HCT116 (cell line): ENCODE results near the gene GABRA6. TPM values are rescaled to one million over a fixed set of nuclear protein-coding genes. Genes with fewer than 3 reads are reported as not detected.

ENCODE experiments used
- ATAC-seq: fragments of 200-7000 bp; cut with Tn5 transposase; 2 replicates; pipeline ENCODE4 v1.9.1; 2020; ENCODE audit warnings: mild to moderate bottlenecking, moderate library complexity
- BruUV-seq: library from RNA; stranded (reverse); fragments of 400-500 nt; replicated peaks from 2 replicates; lab custom pipeline; 2021; lab: Mats Ljungman, UMichigan
- CTCF ChIA-PET: fragments of 300-600 bp; sonication (Branson Sonifier 250); formaldehyde crosslinking; loops from one replicate; lab custom pipeline; 2021; ENCODE audit warnings: antibody characterized with exemption; lab: Charles Lee
- POLR2A ChIA-PET: fragments of 300-600, 350-600 bp; sonication (Branson Sonifier 250); formaldehyde crosslinking; loops from one replicate; lab custom pipeline; 2021; ENCODE audit warnings: antibody characterized with exemption; lab: Charles Lee
- RAD21 ChIA-PET, 2 experiments: fragments of 300-600 bp; sonication (Branson Sonifier 250); formaldehyde crosslinking; loops; one replicate each; lab custom pipeline; 2023; ENCODE audit warnings: low total read pairs in 2 of 2; ENCODE audit not compliant: uncharacterized antibody in 2 of 2, unreplicated experiment in 2 of 2, low non-redundant PET in 1 of 2; lab: Charles Lee
- DNase-seq: peaks from one replicate; pipeline ENCODE4 v3.0.0-alpha.2; 2010; ENCODE audit warnings: low read depth, low spot score
- H2AFZ ChIP-seq: fragments of 200-600 bp; shearing (Covaris generic), sonication (generic); 2 replicates; pipeline ENCODE4 v1.6.1; 2017; ENCODE audit warnings: low read depth, mixed run types, mixed read lengths, antibody characterized with exemption, low read length; ENCODE audit not compliant: poor library complexity, severe bottlenecking
- H3K27ac ChIP-seq: 2 replicates; pipeline ENCODE4 v1.5.1; 2012; ENCODE audit warnings: low read depth, low read length
- H3K27me3 ChIP-seq: fragments of 200-600 bp; sonication (generic); 2 replicates; pipeline ENCODE4 v1.6.1; 2016; ENCODE audit warnings: mixed run types, low read length, mixed read lengths; ENCODE audit not compliant: insufficient read depth
- H3K36me3 ChIP-seq, 2 experiments: fragments of 200-500 bp in 1 of 2; fragments of 200-600 bp in 1 of 2; sonication (Bioruptor generic) in 1 of 2; sonication (generic) in 1 of 2; 2 replicates each; pipeline versions ENCODE4 v1.5.1 to v1.6.1; 2014 to 2016; ENCODE audit warnings: low read length in 2 of 2, inconsistent platforms in 1 of 2, mixed read lengths in 1 of 2, mixed run types in 1 of 2; ENCODE audit not compliant: insufficient read depth in 2 of 2, control insufficient read depth in 1 of 2
- H3K4me1 ChIP-seq, 2 experiments: fragments of 200-600 bp in 1 of 2; sonication (generic) in 1 of 2; 2 replicates each; pipeline versions ENCODE4 v1.5.1 to v1.6.1; 2012 to 2017; ENCODE audit warnings: low read length in 2 of 2, inconsistent platforms in 1 of 2, mild to moderate bottlenecking in 1 of 2, mixed read lengths in 1 of 2, mixed run types in 1 of 2, moderate library complexity in 1 of 2; ENCODE audit not compliant: insufficient read depth in 2 of 2, control insufficient read depth in 1 of 2
- H3K4me2 ChIP-seq: fragments of 200-600 bp; sonication (generic); 2 replicates; pipeline ENCODE4 v1.6.1; 2017; ENCODE audit warnings: mixed run types, low read length, mixed read lengths
- H3K4me3 ChIP-seq, 2 experiments: fragments of 200-600 bp in 1 of 2; sonication (generic) in 1 of 2; replicated peaks in 1 of 2; 2 replicates each; pipeline ENCODE4 v1.5.1; 2011 to 2016; ENCODE audit warnings: low read length in 2 of 2, control low read depth in 1 of 2, low read depth in 1 of 2, mild to moderate bottlenecking in 1 of 2, mixed read lengths in 1 of 2, mixed run types in 1 of 2
- H3K79me2 ChIP-seq: fragments of 200-600 bp; sonication (generic); 2 replicates; pipeline ENCODE4 v1.6.1; 2017; ENCODE audit warnings: mild to moderate bottlenecking, mixed run types, low read length, moderate library complexity, mixed read lengths; ENCODE audit not compliant: insufficient read depth
- H3K9ac ChIP-seq: fragments of 200-600 bp; sonication (generic); 2 replicates; pipeline ENCODE4 v1.6.1; 2016; ENCODE audit warnings: low read length, mixed read lengths
- H3K9me2 ChIP-seq: fragments of 200-600 bp; sonication (generic), shearing (Covaris generic); 2 replicates; pipeline ENCODE4 v1.6.1; 2017; ENCODE audit warnings: mixed run types, mild to moderate bottlenecking, moderate library complexity; ENCODE audit not compliant: insufficient read depth
- H3K9me3 ChIP-seq, 2 experiments: fragments of 200-500 bp in 1 of 2; fragments of 200-600 bp in 1 of 2; sonication (Bioruptor generic) in 1 of 2; sonication (generic) in 1 of 2; 2 replicates each; pipeline ENCODE4 v1.6.1; 2014 to 2017; ENCODE audit warnings: low read length in 2 of 2, mixed read lengths in 2 of 2, inconsistent platforms in 1 of 2, low read depth in 1 of 2, mild to moderate bottlenecking in 1 of 2, mixed run types in 1 of 2, moderate library complexity in 1 of 2; ENCODE audit not compliant: control insufficient read depth in 1 of 2, insufficient read depth in 1 of 2
- H4K20me1 ChIP-seq: fragments of 200-600 bp; sonication (generic), shearing (Covaris generic); 2 replicates; pipeline ENCODE4 v1.6.1; 2017; ENCODE audit warnings: mixed run types, mild to moderate bottlenecking, moderate library complexity; ENCODE audit not compliant: insufficient read depth
- CBX3 ChIP-seq: IDR thresholded peaks from 2 replicates; pipeline ENCODE4 v1.6.1; 2012; ENCODE audit warnings: low read depth
- CEBPB ChIP-seq: IDR thresholded peaks from 2 replicates; pipeline ENCODE4 v1.6.1; 2012; ENCODE audit warnings: low read depth
- EGR1 ChIP-seq: IDR thresholded peaks from 2 replicates; pipeline ENCODE4 v1.6.1; 2012; ENCODE audit warnings: low read depth
- ELF1 ChIP-seq: IDR thresholded peaks from 2 replicates; pipeline ENCODE4 v1.6.1; 2012; ENCODE audit warnings: low read depth, borderline replicate concordance
- EZH2 ChIP-seq: fragments of 200-600 bp; sonication (generic); IDR thresholded peaks from 2 replicates; pipeline ENCODE4 v1.6.1; 2017; ENCODE audit warnings: antibody characterized with exemption, mixed run types
- EZH2phosphoT487 ChIP-seq: fragments of 200-600 bp; IDR thresholded peaks from 2 replicates; pipeline ENCODE4 v1.6.1; 2018; ENCODE audit warnings: antibody characterized with exemption, borderline replicate concordance
- JUND ChIP-seq: IDR thresholded peaks from 2 replicates; pipeline ENCODE4 v1.6.1; 2012
- POLR2A ChIP-seq: IDR thresholded peaks from 2 replicates; pipeline ENCODE4 v1.7.0; 2011; ENCODE audit warnings: borderline replicate concordance; ENCODE audit not compliant: insufficient read depth, insufficient read length; ENCODE audit errors: extremely low read depth
- POLR2AphosphoS5 ChIP-seq: IDR thresholded peaks from 2 replicates; pipeline ENCODE4 v1.6.1; 2011; ENCODE audit warnings: mild to moderate bottlenecking, low read depth, low read length, moderate library complexity
- RAD21 ChIP-seq: IDR thresholded peaks from 2 replicates; pipeline ENCODE4 v1.6.1; 2012; ENCODE audit warnings: low read depth, mild to moderate bottlenecking
- SIN3A ChIP-seq: IDR thresholded peaks from 2 replicates; pipeline ENCODE4 v1.6.1; 2012; ENCODE audit warnings: low read depth
- YY1 ChIP-seq: IDR thresholded peaks from 2 replicates; pipeline ENCODE4 v1.6.1; 2011; ENCODE audit warnings: low read length, low read depth, moderate library complexity, mild to moderate bottlenecking; ENCODE audit not compliant: insufficient replicate concordance; ENCODE audit errors: extremely low read depth
- intact Hi-C: fragments of 100-400 bp; cut with micrococcal nuclease; formaldehyde crosslinking; loops from 2 replicates; pipeline ENCODE4 v1.10.0; 2022
- total RNA-seq: library from RNA; stranded (reverse); gene quantifications from one replicate; pipeline ENCODE4 v1.2.1, GENCODE V29; 2021; ENCODE audit not compliant: unreplicated experiment
- TF ChIP-seq, protein P1 (sequence below): IDR thresholded peaks from 2 replicates; pipeline ENCODE4 v1.6.1; 2012
- TF ChIP-seq, protein P2 (sequence below): IDR thresholded peaks from 2 replicates; pipeline ENCODE4 v1.6.1; 2012; ENCODE audit warnings: low read depth
- TF ChIP-seq, protein P3 (sequence below): IDR thresholded peaks from 2 replicates; pipeline ENCODE4 v1.6.1; 2011; ENCODE audit warnings: mild to moderate bottlenecking, low read length, moderate library complexity; ENCODE audit not compliant: insufficient replicate concordance; ENCODE audit errors: extremely low read depth

Gene GABRA6
- total RNA-seq, 1 experiment from 2014 or later, result not detected

DNA sequence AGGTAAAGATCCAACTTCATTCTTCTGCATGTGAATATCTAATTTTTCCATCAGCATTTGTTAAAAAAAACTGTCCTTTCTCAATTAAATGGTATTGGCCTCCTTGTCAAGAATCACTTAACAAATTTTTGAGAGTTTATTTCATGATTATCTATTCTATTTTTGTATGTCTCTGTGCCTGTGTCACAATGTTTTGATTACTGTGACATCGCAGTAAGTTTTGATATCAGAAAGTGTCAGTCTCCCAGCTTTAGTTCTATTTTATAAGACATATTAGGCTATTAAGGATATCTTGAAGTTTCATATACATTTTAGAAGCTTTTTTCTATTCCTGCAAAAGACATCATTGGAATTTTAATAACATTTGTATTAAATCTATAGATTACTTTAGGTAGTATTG lies 33.6 kb downstream of the GABRA6 start:
- ChIA-PET RAD21 (no interaction called here), POLR2A (no interaction called here), CTCF (no interaction called here)
- Histone ChIP-seq H4K20me1 (no peaks in the 10 kb centered on the region), H3K27me3 (no peaks in the 10 kb centered on the region), H3K79me2 (no peaks in the 10 kb centered on the region), H3K4me3 (no peak overlapping the region), H3K9me2 (no peaks in the 10 kb centered on the region), H3K36me3 (no peaks in the 10 kb centered on the region), H2AFZ (no peak overlapping the region), H3K9me3 (peaks cover 0 to 12% of the 10 kb centered on the region in 2 experiments; a peak in 2 of 4 replicates), H3K4me1 (no peaks in the 10 kb centered on the region), H3K9ac (no peak overlapping the region), H3K27ac (no peak overlapping the region), H3K4me2 (no peak overlapping the region)
- no TSS peak for BruUV-seq
- ATAC-seq (no peak), DNase-seq (no peak)
- intact Hi-C loops, result no loop called here
- TF ChIP-seq EGR1 (no peak), SIN3A (no peak), CBX3 (no peak), POLR2A (no peak), POLR2AphosphoS5 (no peak), EZH2 (no peak), ELF1 (no peak), RAD21 (no peak), YY1 (no peak), CEBPB (no peak), EZH2phosphoT487 (no peak), JUND (no peak)
- TF ChIP-seq, protein P1, sequence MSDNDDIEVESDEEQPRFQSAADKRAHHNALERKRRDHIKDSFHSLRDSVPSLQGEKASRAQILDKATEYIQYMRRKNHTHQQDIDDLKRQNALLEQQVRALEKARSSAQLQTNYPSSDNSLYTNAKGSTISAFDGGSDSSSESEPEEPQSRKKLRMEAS, result no peak
- TF ChIP-seq, protein P2, sequence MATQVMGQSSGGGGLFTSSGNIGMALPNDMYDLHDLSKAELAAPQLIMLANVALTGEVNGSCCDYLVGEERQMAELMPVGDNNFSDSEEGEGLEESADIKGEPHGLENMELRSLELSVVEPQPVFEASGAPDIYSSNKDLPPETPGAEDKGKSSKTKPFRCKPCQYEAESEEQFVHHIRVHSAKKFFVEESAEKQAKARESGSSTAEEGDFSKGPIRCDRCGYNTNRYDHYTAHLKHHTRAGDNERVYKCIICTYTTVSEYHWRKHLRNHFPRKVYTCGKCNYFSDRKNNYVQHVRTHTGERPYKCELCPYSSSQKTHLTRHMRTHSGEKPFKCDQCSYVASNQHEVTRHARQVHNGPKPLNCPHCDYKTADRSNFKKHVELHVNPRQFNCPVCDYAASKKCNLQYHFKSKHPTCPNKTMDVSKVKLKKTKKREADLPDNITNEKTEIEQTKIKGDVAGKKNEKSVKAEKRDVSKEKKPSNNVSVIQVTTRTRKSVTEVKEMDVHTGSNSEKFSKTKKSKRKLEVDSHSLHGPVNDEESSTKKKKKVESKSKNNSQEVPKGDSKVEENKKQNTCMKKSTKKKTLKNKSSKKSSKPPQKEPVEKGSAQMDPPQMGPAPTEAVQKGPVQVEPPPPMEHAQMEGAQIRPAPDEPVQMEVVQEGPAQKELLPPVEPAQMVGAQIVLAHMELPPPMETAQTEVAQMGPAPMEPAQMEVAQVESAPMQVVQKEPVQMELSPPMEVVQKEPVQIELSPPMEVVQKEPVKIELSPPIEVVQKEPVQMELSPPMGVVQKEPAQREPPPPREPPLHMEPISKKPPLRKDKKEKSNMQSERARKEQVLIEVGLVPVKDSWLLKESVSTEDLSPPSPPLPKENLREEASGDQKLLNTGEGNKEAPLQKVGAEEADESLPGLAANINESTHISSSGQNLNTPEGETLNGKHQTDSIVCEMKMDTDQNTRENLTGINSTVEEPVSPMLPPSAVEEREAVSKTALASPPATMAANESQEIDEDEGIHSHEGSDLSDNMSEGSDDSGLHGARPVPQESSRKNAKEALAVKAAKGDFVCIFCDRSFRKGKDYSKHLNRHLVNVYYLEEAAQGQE, result no peak
- TF ChIP-seq, protein P3, sequence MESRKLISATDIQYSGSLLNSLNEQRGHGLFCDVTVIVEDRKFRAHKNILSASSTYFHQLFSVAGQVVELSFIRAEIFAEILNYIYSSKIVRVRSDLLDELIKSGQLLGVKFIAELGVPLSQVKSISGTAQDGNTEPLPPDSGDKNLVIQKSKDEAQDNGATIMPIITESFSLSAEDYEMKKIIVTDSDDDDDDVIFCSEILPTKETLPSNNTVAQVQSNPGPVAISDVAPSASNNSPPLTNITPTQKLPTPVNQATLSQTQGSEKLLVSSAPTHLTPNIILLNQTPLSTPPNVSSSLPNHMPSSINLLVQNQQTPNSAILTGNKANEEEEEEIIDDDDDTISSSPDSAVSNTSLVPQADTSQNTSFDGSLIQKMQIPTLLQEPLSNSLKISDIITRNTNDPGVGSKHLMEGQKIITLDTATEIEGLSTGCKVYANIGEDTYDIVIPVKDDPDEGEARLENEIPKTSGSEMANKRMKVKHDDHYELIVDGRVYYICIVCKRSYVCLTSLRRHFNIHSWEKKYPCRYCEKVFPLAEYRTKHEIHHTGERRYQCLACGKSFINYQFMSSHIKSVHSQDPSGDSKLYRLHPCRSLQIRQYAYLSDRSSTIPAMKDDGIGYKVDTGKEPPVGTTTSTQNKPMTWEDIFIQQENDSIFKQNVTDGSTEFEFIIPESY, result no peak
